Chondrocyte (in vitro differentiated cells): ENCODE results near the gene HPCAL4. TPM values are rescaled to one million over a fixed set of nuclear protein-coding genes. Genes with fewer than 3 reads are reported as not detected.

ENCODE experiments used
- DNase-seq: peaks from one replicate; pipeline ENCODE4 v3.0.0; 2021; ENCODE audit warnings: mixed read lengths, low spot score
- H3K27ac Mint-ChIP-seq: one replicate; pipeline ENCODE4 v1.8.0; 2021; ENCODE audit warnings: mild to moderate bottlenecking, moderate library complexity, mixed read lengths; ENCODE audit not compliant: unreplicated experiment
- H3K27me3 Mint-ChIP-seq: 2 replicates; pipeline ENCODE4 v1.8.0; 2021; ENCODE audit warnings: low read depth, mixed read lengths
- H3K36me3 Mint-ChIP-seq: 2 replicates; pipeline ENCODE4 v1.8.0; 2021; ENCODE audit warnings: low read depth, mixed read lengths
- H3K4me1 Mint-ChIP-seq: 2 replicates; pipeline ENCODE4 v1.8.0; 2021; ENCODE audit warnings: low read depth, mild to moderate bottlenecking, mixed read lengths
- H3K4me3 Mint-ChIP-seq: one replicate; pipeline ENCODE4 v1.8.0; 2021; ENCODE audit warnings: mild to moderate bottlenecking, moderate library complexity, mixed read lengths; ENCODE audit not compliant: unreplicated experiment
- H3K9me3 Mint-ChIP-seq: 2 replicates; pipeline ENCODE4 v1.8.0; 2021; ENCODE audit warnings: low read depth, mixed read lengths
- CTCF ChIP-seq: fragments of 200-600 bp; sonication (generic); IDR thresholded peaks from 2 replicates; pipeline ENCODE4 v1.5.0; 2021; ENCODE audit warnings: antibody characterized with exemption, mild to moderate bottlenecking, moderate library complexity
- total RNA-seq: library from RNA; stranded (reverse); gene quantifications from 3 replicates; pipeline ENCODE4 v1.2.1, GENCODE V29; 2021

HPCAL4 gene
- total RNA-seq, 1 donor from 2014 or later = not detected

- DNase-seq = no peak
- peaks cover 35% of the 10 kb centered on the region for H3K27me3 Mint-ChIP-seq
- TF ChIP-seq CTCF = no peak
- H3K4me1 Mint-ChIP-seq = peaks cover 13% of the 10 kb centered on the region
- no peak overlapping the region for H3K4me3 Mint-ChIP-seq
- no peaks in the 10 kb centered on the region for H3K36me3 Mint-ChIP-seq
- H3K9me3 Mint-ChIP-seq = no peaks in the 10 kb centered on the region
- H3K27ac Mint-ChIP-seq = peak overlapping the region; percentile 57
These were observed 9.8 kb upstream of the HPCAL4 start for GRCh38 chr1:39701049-39701439.

GRCh38 chr1:39700348-39700747, 9.1 kb upstream of the HPCAL4 start:
- Mint-ChIP-seq H3K27ac (no peak overlapping the region), H3K9me3 (no peaks in the 10 kb centered on the region), H3K27me3 (peaks cover 36% of the 10 kb centered on the region), H3K4me1 (peaks cover 13% of the 10 kb centered on the region), H3K4me3 (no peak overlapping the region), H3K36me3 (no peaks in the 10 kb centered on the region)
- no peak for TF ChIP-seq CTCF
- DNase-seq = no peak

GRCh38 chr1:39699419-39699818, 8.2 kb upstream of the HPCAL4 start:
- Mint-ChIP-seq H3K27me3 (peaks cover 40% of the 10 kb centered on the region), H3K9me3 (no peaks in the 10 kb centered on the region), H3K4me1 (peaks cover 13% of the 10 kb centered on the region), H3K36me3 (no peaks in the 10 kb centered on the region), H3K4me3 (no peak overlapping the region), H3K27ac (no peak overlapping the region)
- no peak for TF ChIP-seq CTCF
- no peak for DNase-seq

GRCh38 chr1:39698568-39698967, 7.3 kb upstream of the HPCAL4 start:
- no peak overlapping the region for H3K27ac Mint-ChIP-seq
- no peaks in the 10 kb centered on the region for H3K36me3 Mint-ChIP-seq
- DNase-seq = no peak
- H3K4me1 Mint-ChIP-seq = peaks cover 13% of the 10 kb centered on the region
- H3K4me3 Mint-ChIP-seq = no peak overlapping the region
- H3K27me3 Mint-ChIP-seq = peaks cover 45% of the 10 kb centered on the region
- H3K9me3 Mint-ChIP-seq = no peaks in the 10 kb centered on the region
- TF ChIP-seq CTCF = no peak

- H3K4me1 Mint-ChIP-seq = peaks cover 19% of the 10 kb centered on the region
- no peak for TF ChIP-seq CTCF
- peaks cover 57% of the 10 kb centered on the region for H3K27me3 Mint-ChIP-seq
- no peak for DNase-seq
- no peak overlapping the region for H3K4me3 Mint-ChIP-seq
- H3K36me3 Mint-ChIP-seq = no peaks in the 10 kb centered on the region
- no peaks in the 10 kb centered on the region for H3K9me3 Mint-ChIP-seq
- no peak overlapping the region for H3K27ac Mint-ChIP-seq
These were observed 5.2 kb upstream of the HPCAL4 start for GRCh38 chr1:39696448-39696847.
